ENCODE measurements around the gene ST3GAL5.

ST3GAL5 gene

GRCh38 chr2:85854897-85855296, 33.9 kb downstream of the ST3GAL5 start:
- DNase-seq (no peak), ATAC-seq (ENCODE audit: insufficient read depth, low read depth) (no peak)
- H3K27me3 ChIP-seq (ENCODE audit: insufficient read depth, low read length, poor library complexity), result no peaks in the 10 kb centered on the region
- no peak overlapping the region for H2AFZ ChIP-seq (ENCODE audit: low read depth, low read length)
- no peaks in the 10 kb centered on the region for H4K20me1 ChIP-seq (ENCODE audit: insufficient read depth, low read length)
- H3K9me3 ChIP-seq (ENCODE audit: insufficient read depth, low read length, severe bottlenecking), result no peaks in the 10 kb centered on the region
- peaks cover 44% of the 10 kb centered on the region for H3K36me3 ChIP-seq (ENCODE audit: insufficient read depth, low read length)
- H3K27ac ChIP-seq (ENCODE audit: low read length), result peak overlapping the region; percentile 96
- H3K79me2 ChIP-seq (ENCODE audit: insufficient read depth, low read length), result no peaks in the 10 kb centered on the region
- H3K4me1 ChIP-seq (ENCODE audit: insufficient read depth, low read length), result peaks cover 32% of the 10 kb centered on the region
- H3K9ac ChIP-seq (ENCODE audit: low read depth, low read length), result no peak overlapping the region
- no peak overlapping the region for H3K4me2 ChIP-seq (ENCODE audit: insufficient read depth, low read length)
- H3K4me3 ChIP-seq (ENCODE audit: low read depth in 1 of 2, low read length in 2 of 2), result no peak overlapping the region
- no peak for TF ChIP-seq EZH2 (IDR thresholded peaks at IDR 0.05; ENCODE audit: borderline replicate concordance, low read depth, low read length, severe bottlenecking)
- no peak for TF ChIP-seq CTCF (IDR thresholded peaks at IDR 0.05; ENCODE audit: borderline replicate concordance, extremely low read depth, low read length, poor library complexity, severe bottlenecking)

GRCh38 chr2:85854166-85854509, 34.7 kb downstream of the ST3GAL5 start:
- peak overlapping the region in 1 of 2 experiments; percentile 38; a peak in 2 of 4 replicates for H3K4me3 ChIP-seq (ENCODE audit: low read depth in 1 of 2, low read length in 2 of 2)
- peak overlapping the region; percentile 52 for H3K4me2 ChIP-seq (ENCODE audit: insufficient read depth, low read length)
- no peak for TF ChIP-seq CTCF (IDR thresholded peaks at IDR 0.05; ENCODE audit: borderline replicate concordance, extremely low read depth, low read length, poor library complexity, severe bottlenecking)
- no peak for TF ChIP-seq EZH2 (IDR thresholded peaks at IDR 0.05; ENCODE audit: borderline replicate concordance, low read depth, low read length, severe bottlenecking)
- H3K27me3 ChIP-seq (ENCODE audit: insufficient read depth, low read length, poor library complexity), result no peaks in the 10 kb centered on the region
- peak overlapping the region; percentile 56 for H3K9ac ChIP-seq (ENCODE audit: low read depth, low read length)
- no peaks in the 10 kb centered on the region for H4K20me1 ChIP-seq (ENCODE audit: insufficient read depth, low read length)
- peaks cover 32% of the 10 kb centered on the region for H3K4me1 ChIP-seq (ENCODE audit: insufficient read depth, low read length)
- DNase-seq (peak; percentile 21), ATAC-seq (ENCODE audit: insufficient read depth, low read depth) (peak; percentile 34)
- no peaks in the 10 kb centered on the region for H3K79me2 ChIP-seq (ENCODE audit: insufficient read depth, low read length)
- peak overlapping the region; percentile 72 for H2AFZ ChIP-seq (ENCODE audit: low read depth, low read length)
- H3K27ac ChIP-seq (ENCODE audit: low read length), result peak overlapping the region; percentile 96
- H3K9me3 ChIP-seq (ENCODE audit: insufficient read depth, low read length, severe bottlenecking), result no peaks in the 10 kb centered on the region
- H3K36me3 ChIP-seq (ENCODE audit: insufficient read depth, low read length), result peaks cover 36% of the 10 kb centered on the region

- Histone ChIP-seq H2AFZ (ENCODE audit: low read depth, low read length) (peak overlapping the region; percentile 72), H3K4me1 (ENCODE audit: insufficient read depth, low read length) (peaks cover 32% of the 10 kb centered on the region), H3K4me3 (ENCODE audit: low read depth in 1 of 2, low read length in 2 of 2) (peak overlapping the region in 1 of 2 experiments; percentile 38; a peak in 2 of 4 replicates), H3K27me3 (ENCODE audit: insufficient read depth, low read length, poor library complexity) (no peaks in the 10 kb centered on the region), H3K79me2 (ENCODE audit: insufficient read depth, low read length) (no peaks in the 10 kb centered on the region), H3K36me3 (ENCODE audit: insufficient read depth, low read length) (peaks cover 32% of the 10 kb centered on the region), H3K27ac (ENCODE audit: low read length) (peak overlapping the region; percentile 96), H3K9me3 (ENCODE audit: insufficient read depth, low read length, severe bottlenecking) (no peaks in the 10 kb centered on the region), H3K4me2 (ENCODE audit: insufficient read depth, low read length) (peak overlapping the region; percentile 52), H4K20me1 (ENCODE audit: insufficient read depth, low read length) (no peaks in the 10 kb centered on the region), H3K9ac (ENCODE audit: low read depth, low read length) (peak overlapping the region; percentile 56)
- ATAC-seq (ENCODE audit: insufficient read depth, low read depth) (peak; percentile 76), DNase-seq (peak; percentile 69)
- TF ChIP-seq CTCF (IDR thresholded peaks at IDR 0.05; ENCODE audit: borderline replicate concordance, extremely low read depth, low read length, poor library complexity, severe bottlenecking) (no peak), EZH2 (IDR thresholded peaks at IDR 0.05; ENCODE audit: borderline replicate concordance, low read depth, low read length, severe bottlenecking) (no peak)
These were observed 35.2 kb downstream of the ST3GAL5 start for GRCh38 chr2:85853499-85854165.
